GM12892 (cell line): ENCODE results near the gene ARID1B.

Source experiments
- POLR2A ChIP-seq: IDR thresholded peaks from 2 replicates; pipeline ENCODE4 v1.6.1; 2011; ENCODE audit warnings: low read depth, low read length, control low read depth
- POLR2AphosphoS5 ChIP-seq: IDR thresholded peaks from 2 replicates; pipeline ENCODE4 v1.6.1; 2011; ENCODE audit warnings: low read depth, low read length, control low read depth
- TAF1 ChIP-seq: IDR thresholded peaks from 2 replicates; pipeline ENCODE4 v1.6.1; 2011; ENCODE audit warnings: low read depth, mild to moderate bottlenecking, control low read depth, low read length, borderline replicate concordance

DNA sequence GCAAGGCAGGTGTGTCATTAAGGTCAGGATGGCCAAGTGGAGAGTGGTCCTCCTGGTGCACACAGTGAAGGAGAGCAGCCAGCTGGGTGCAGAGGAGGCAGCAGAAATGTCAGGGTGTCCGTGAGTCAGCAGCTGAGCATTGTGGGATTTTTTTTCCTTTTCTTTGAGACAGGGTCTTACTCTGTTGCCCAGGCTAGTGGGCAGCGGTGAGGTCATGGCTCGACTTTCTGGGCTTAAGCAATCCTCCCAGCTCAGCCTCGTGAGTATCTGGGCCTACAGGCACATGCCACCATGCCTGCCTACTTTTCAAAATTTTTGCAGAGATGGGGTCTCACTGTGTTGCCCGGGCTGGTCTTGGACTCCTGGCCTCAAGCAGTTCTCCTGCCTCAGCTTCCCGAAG, 16.0 kb downstream of the ARID1B start:
- TF ChIP-seq POLR2A (peak; percentile 5; the same call in 1 of the 2 replicates), POLR2AphosphoS5 (no peak), TAF1 (no peak)
